Breast epithelium (tissue), 3 donors: ENCODE measurements around the gene PLXND1.

Source experiments
- POLR2AphosphoS5 ChIP-seq, 3 donors: sonication (generic); formaldehyde crosslinking; IDR thresholded peaks; one replicate each; pipeline ENCODE4 v1.6.1; 2017; ENCODE audit warnings: antibody characterized with exemption in 3 of 3
- TF ChIP-seq, protein P1 (sequence below), 3 donors: fragments of 450-650 bp; IDR thresholded peaks; one replicate each; pipeline ENCODE4 v1.5.1; 2016 to 2017; ENCODE audit warnings: antibody characterized with exemption in 3 of 3, mild to moderate bottlenecking in 3 of 3, moderate library complexity in 3 of 3

DNA sequence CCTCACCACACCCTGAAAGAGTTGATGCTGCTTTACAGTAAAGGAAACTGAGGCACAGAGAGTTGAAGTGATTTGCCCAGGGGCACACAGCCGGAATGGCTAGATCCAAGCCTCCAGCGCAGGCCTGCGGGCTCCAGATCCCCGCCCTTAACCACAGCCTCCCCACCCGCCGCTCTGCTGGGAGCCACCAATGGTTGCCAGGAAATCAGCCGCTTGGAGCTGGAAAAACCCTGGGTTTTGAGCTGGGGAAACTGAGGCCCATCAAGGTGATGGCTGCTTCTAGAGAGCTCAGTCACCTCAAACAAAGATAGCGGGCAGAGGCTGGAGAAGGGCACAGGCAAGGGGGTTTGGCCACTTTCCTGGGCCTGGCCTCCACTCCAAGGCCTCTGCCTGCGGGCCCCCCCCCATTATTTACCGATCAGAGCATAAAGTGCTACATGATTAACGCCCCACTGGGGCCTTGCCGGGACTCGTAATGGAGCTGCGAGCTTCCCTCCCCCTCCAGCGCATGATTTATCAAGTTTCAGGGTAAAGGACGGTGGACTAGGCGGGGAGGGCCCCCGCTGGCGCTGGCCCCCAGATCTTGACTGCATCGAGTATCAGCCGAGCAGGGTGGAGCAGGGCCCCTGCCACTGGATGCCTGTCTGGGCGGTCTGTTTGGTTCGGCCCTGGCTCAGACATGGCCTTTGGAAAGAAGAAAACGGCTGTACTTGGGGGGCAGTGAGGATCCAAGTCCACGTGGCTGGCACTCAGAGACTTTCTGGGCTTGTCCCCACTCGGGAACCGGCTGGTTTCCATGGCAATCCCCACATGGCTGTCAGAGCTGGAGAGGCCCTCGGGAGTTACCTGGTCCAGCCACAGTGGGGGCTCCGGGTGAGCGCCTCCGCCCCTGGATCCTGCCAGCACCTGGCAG is 9.1 kb downstream of the PLXND1 start:
- TF ChIP-seq POLR2AphosphoS5 (IDR thresholded peaks at IDR 0.05) = no peak
- TF ChIP-seq, protein P1, sequence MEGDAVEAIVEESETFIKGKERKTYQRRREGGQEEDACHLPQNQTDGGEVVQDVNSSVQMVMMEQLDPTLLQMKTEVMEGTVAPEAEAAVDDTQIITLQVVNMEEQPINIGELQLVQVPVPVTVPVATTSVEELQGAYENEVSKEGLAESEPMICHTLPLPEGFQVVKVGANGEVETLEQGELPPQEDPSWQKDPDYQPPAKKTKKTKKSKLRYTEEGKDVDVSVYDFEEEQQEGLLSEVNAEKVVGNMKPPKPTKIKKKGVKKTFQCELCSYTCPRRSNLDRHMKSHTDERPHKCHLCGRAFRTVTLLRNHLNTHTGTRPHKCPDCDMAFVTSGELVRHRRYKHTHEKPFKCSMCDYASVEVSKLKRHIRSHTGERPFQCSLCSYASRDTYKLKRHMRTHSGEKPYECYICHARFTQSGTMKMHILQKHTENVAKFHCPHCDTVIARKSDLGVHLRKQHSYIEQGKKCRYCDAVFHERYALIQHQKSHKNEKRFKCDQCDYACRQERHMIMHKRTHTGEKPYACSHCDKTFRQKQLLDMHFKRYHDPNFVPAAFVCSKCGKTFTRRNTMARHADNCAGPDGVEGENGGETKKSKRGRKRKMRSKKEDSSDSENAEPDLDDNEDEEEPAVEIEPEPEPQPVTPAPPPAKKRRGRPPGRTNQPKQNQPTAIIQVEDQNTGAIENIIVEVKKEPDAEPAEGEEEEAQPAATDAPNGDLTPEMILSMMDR (IDR thresholded peaks at IDR 0.05) = no peak
